Kidney capillary endothelial cell (primary cell): ENCODE data around the gene ANK3.

Experiments used
- DNase-seq: peaks from one replicate; pipeline ENCODE4 v3.0.0-alpha.2; 2018; ENCODE audit warnings: low spot score

Gene ANK3

GRCh38 chr10:60376221-60377041 is 13.2 kb downstream of the ANK3 start:
- DNase-seq = no peak

GRCh38 chr10:60375293-60376004 is 14.2 kb downstream of the ANK3 start:
- DNase-seq = no peak

- no peak for DNase-seq
Observed at GRCh38 chr10:60374836-60375235, 14.8 kb downstream of the ANK3 start.

GRCh38 chr10:60372436-60372835 is 17.2 kb downstream of the ANK3 start:
- DNase-seq = no peak

GRCh38 chr10:60369547-60369930 is 20.1 kb downstream of the ANK3 start:
- no peak for DNase-seq

- DNase-seq = no peak
Observed at GRCh38 chr10:60368875-60369546, 20.7 kb downstream of the ANK3 start.

- no peak for DNase-seq
Observed at GRCh38 chr10:60367901-60368300, 21.8 kb downstream of the ANK3 start.

- no peak for DNase-seq
Observed at GRCh38 chr10:60367431-60367830, 22.2 kb downstream of the ANK3 start.

GRCh38 chr10:60367024-60367423 is 22.7 kb downstream of the ANK3 start:
- no peak for DNase-seq

GRCh38 chr10:60363187-60363586 is 26.5 kb downstream of the ANK3 start:
- DNase-seq = no peak

GRCh38 chr10:60362461-60362860 is 27.2 kb downstream of the ANK3 start:
- DNase-seq = no peak

- no peak for DNase-seq
Observed at GRCh38 chr10:60359066-60359465, 30.6 kb downstream of the ANK3 start.

- no peak for DNase-seq
Observed at GRCh38 chr10:60358282-60358681, 31.4 kb downstream of the ANK3 start.

- DNase-seq = no peak
Observed at GRCh38 chr10:60353519-60354258, 36.0 kb downstream of the ANK3 start.

GRCh38 chr10:60352105-60352504 is 37.6 kb downstream of the ANK3 start:
- no peak for DNase-seq

- DNase-seq = no peak
Observed at GRCh38 chr10:60351191-60351853, 38.4 kb downstream of the ANK3 start.

GRCh38 chr10:60350400-60350799 is 39.3 kb downstream of the ANK3 start:
- DNase-seq = no peak

- DNase-seq = no peak
Observed at GRCh38 chr10:60349426-60349825, 40.2 kb downstream of the ANK3 start.

- DNase-seq = no peak
Observed at GRCh38 chr10:60348982-60349381, 40.7 kb downstream of the ANK3 start.

GRCh38 chr10:60347270-60347669 is 42.4 kb downstream of the ANK3 start:
- no peak for DNase-seq

GRCh38 chr10:60346661-60347060 is 43.0 kb downstream of the ANK3 start:
- DNase-seq = no peak

GRCh38 chr10:60343254-60343653 is 46.4 kb downstream of the ANK3 start:
- DNase-seq = no peak
